ENCODE measurements around the gene TMEM190. TPM values are rescaled to one million over a fixed set of nuclear protein-coding genes. Genes with fewer than 3 reads are reported as not detected.

TMEM190 gene
- total RNA-seq, 1 donor from 2014 or later = not detected

DNA sequence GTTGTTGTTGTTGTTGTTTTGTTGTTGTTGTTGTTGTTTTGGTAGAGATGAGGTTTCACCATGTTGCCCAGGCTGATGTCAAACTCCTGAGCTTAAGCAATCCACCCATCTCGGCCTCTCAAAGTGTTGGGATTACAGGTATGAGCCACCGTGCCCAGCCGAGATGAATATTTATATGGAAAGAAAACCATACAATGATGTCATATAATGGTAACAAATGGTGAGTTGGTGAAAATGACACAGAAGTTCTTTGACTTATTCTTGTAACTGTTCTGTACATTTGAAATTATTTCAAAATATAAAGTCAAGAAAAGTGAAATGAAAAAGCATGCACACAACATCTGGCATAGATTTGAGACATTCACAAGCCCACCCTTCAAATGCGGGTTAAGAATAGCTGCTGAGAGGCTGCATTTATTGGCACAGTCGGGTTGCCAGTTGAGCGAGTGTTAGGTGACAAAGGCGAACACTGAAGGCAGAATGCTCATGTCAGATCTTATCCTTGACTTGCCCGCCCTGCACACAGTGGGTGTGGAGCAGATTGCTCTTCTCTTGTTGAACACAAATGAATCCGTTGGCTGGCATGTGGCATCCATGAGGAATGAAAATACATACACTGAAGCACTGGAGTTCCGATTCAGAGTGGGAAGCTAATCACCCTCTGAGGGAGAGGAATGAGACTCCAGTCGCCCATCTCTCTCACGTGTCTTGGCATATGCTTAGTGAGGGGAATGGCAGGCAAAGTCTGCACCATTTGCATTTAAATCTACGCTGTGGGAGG is 46.8 kb downstream of the TMEM190 start:
- no peak for FAIRE-seq

DNA sequence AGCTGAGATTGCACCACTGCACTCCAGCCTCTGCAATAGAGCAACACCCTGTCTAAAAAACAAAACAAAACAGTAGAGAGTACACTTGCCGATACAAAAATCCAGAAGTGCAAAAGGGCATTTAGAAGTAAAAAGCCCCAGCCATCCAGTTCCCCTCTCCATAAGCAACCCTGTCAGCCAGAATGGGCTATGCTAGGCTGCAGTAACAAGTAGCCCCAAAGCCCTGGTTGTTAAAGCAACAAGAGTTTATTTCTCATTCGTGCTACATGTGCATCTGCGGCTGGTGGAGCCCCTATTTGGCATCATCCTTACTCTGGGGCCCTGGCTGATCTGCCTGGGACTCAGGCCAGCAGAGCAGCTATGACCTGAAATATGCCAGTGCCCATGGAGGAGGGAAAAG is 47.9 kb downstream of the TMEM190 start:
- Histone ChIP-seq H3K4me3 (ENCODE audit: low read depth, low read length) (no peak overlapping the region), H3K36me3 (ENCODE audit: control insufficient read depth, insufficient read depth, low read length) (no peaks in the 10 kb centered on the region), H3K27me3 (ENCODE audit: control insufficient read depth, insufficient read depth, low read length) (no peaks in the 10 kb centered on the region)
- no peak for DNase-seq (ENCODE audit: low read depth)
- TF ChIP-seq, protein P1, sequence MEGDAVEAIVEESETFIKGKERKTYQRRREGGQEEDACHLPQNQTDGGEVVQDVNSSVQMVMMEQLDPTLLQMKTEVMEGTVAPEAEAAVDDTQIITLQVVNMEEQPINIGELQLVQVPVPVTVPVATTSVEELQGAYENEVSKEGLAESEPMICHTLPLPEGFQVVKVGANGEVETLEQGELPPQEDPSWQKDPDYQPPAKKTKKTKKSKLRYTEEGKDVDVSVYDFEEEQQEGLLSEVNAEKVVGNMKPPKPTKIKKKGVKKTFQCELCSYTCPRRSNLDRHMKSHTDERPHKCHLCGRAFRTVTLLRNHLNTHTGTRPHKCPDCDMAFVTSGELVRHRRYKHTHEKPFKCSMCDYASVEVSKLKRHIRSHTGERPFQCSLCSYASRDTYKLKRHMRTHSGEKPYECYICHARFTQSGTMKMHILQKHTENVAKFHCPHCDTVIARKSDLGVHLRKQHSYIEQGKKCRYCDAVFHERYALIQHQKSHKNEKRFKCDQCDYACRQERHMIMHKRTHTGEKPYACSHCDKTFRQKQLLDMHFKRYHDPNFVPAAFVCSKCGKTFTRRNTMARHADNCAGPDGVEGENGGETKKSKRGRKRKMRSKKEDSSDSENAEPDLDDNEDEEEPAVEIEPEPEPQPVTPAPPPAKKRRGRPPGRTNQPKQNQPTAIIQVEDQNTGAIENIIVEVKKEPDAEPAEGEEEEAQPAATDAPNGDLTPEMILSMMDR (IDR thresholded peaks at IDR 0.05; ENCODE audit: insufficient read depth, low read length, severe bottlenecking) = no peak
- no peak for FAIRE-seq

More for the DNA sequence above, 46.8 kb downstream of the TMEM190 start:
- TF ChIP-seq, protein P1 (IDR thresholded peaks at IDR 0.05; ENCODE audit: insufficient read depth, low read length, severe bottlenecking) = no peak
- no peak for DNase-seq (ENCODE audit: low read depth)
- no peaks in the 10 kb centered on the region for H3K27me3 ChIP-seq (ENCODE audit: control insufficient read depth, insufficient read depth, low read length)
- H3K4me3 ChIP-seq (ENCODE audit: low read depth, low read length) = no peak overlapping the region
- H3K36me3 ChIP-seq (ENCODE audit: control insufficient read depth, insufficient read depth, low read length) = no peaks in the 10 kb centered on the region

DNA sequence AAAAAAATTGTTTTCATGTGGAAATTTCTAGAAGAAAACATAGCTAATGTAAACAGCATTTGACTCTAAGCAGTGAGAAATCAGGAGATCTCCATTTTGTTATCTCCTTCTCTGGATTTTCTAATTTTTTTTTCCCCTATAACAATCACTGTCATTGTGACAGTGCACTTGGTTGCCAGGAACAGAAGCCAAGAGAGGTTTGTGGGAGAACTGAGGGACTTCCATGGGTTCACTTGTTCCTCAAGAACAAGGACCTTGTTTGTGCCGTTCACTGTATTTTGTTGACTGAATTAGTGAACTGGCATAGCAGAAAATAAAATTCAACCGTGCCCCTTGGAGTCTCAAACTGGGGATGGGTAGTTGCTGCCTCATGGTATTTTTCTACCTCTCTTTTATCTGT is 49.4 kb downstream of the TMEM190 start:
- DNase-seq (ENCODE audit: low read depth) (no peak), FAIRE-seq (no peak)
- Histone ChIP-seq H3K4me3 (ENCODE audit: low read depth, low read length) (no peak overlapping the region), H3K36me3 (ENCODE audit: control insufficient read depth, insufficient read depth, low read length) (no peaks in the 10 kb centered on the region), H3K27me3 (ENCODE audit: control insufficient read depth, insufficient read depth, low read length) (no peaks in the 10 kb centered on the region)
- TF ChIP-seq, protein P1 (IDR thresholded peaks at IDR 0.05; ENCODE audit: insufficient read depth, low read length, severe bottlenecking) = no peak

Other genes with a start within 250 kb of the TMEM190 start
- gene TNNT1, start 227.6 kb upstream of the TMEM190 start, total RNA-seq = 65.0 and 151 TPM in 2 replicates
- 0.53 and 1.0 TPM in 2 replicates for gene TNNI3, start 219.1 kb upstream of the TMEM190 start, total RNA-seq
- 0.53 and 0.77 TPM in 2 replicates for gene DNAAF3, start 210.2 kb upstream of the TMEM190 start, total RNA-seq
- gene SYT5, start 196.5 kb upstream of the TMEM190 start, total RNA-seq = 0.13 and 0.26 TPM in 2 replicates
- 3.9 and 7.4 TPM in 2 replicates for gene PTPRH, start 167.3 kb upstream of the TMEM190 start, total RNA-seq
- 0.53 and 1.4 TPM in 2 replicates for gene TMEM86B, start 148.1 kb upstream of the TMEM190 start, total RNA-seq
- gene PPP6R1, start 117.8 kb upstream of the TMEM190 start, total RNA-seq = 15.5 and 27.1 TPM in 2 replicates
- 37.1 and 41.6 TPM in 2 replicates for gene HSPBP1, start 96.7 kb upstream of the TMEM190 start, total RNA-seq
- 0.51 and 0.53 TPM in 2 replicates for gene BRSK1, start 92.8 kb upstream of the TMEM190 start, total RNA-seq
- gene TMEM150B, start 51.5 kb upstream of the TMEM190 start, total RNA-seq = not detected in 2 replicates
- 5.3 and 9.0 TPM in 2 replicates for gene KMT5C, start 37.0 kb upstream of the TMEM190 start, total RNA-seq
- gene COX6B2, start 22.1 kb upstream of the TMEM190 start, total RNA-seq = 0.26 and 0.64 TPM in 2 replicates
- not detected in 2 replicates for gene GARIN5B, start 13.6 kb upstream of the TMEM190 start, total RNA-seq
- 0.64 and 1.3 TPM in 2 replicates for gene IL11, start 6.4 kb upstream of the TMEM190 start, total RNA-seq
- 3.1 and 10.0 TPM in 2 replicates for gene TMEM238, start 7.5 kb downstream of the TMEM190 start, total RNA-seq
- gene RPL28, start 9.1 kb downstream of the TMEM190 start, total RNA-seq = 348 and 603 TPM in 2 replicates
- gene UBE2S, start 31.0 kb downstream of the TMEM190 start, total RNA-seq = 38.2 and 50.4 TPM in 2 replicates
- gene SHISA7, start 66.5 kb downstream of the TMEM190 start, total RNA-seq = not detected in 2 replicates
- 33.2 and 33.3 TPM in 2 replicates for gene ISOC2, start 84.8 kb downstream of the TMEM190 start, total RNA-seq
- not detected in 2 replicates for gene C19orf85, start 87.9 kb downstream of the TMEM190 start, total RNA-seq
- 0.79 and 1.0 TPM in 2 replicates for gene ZNF628, start 99.8 kb downstream of the TMEM190 start, total RNA-seq
- gene NAT14, start 108.4 kb downstream of the TMEM190 start, total RNA-seq = 2.4 and 3.5 TPM in 2 replicates
- under 0.01 and 0.26 TPM in 2 replicates for gene SSC5D, start 111.6 kb downstream of the TMEM190 start, total RNA-seq
- gene SBK2, start 160.3 kb downstream of the TMEM190 start, total RNA-seq = not detected in 2 replicates
- gene SBK3, start 168.7 kb downstream of the TMEM190 start, total RNA-seq = not detected in 2 replicates
- 1.8 and 2.2 TPM in 2 replicates for gene ZNF579, start 204.0 kb downstream of the TMEM190 start, total RNA-seq
- gene FIZ1, start 222.7 kb downstream of the TMEM190 start, total RNA-seq = 2.1 and 3.5 TPM in 2 replicates
- 18.4 and 19.6 TPM in 2 replicates for gene ZNF524, start 223.5 kb downstream of the TMEM190 start, total RNA-seq
- 0.53 and 0.64 TPM in 2 replicates for gene ZNF865, start 228.8 kb downstream of the TMEM190 start, total RNA-seq
- 5.0 and 5.1 TPM in 2 replicates for gene ZNF784, start 247.7 kb downstream of the TMEM190 start, total RNA-seq